GM19438 (cell line): Measurements from ENCODE around the gene SEPTIN2.
A peak's percentile ranks its signal among the peaks of the same experiment; 100 is the strongest.
"Not testable (repeated sequence)": the region's sequence is repeated elsewhere in the genome, so short reads cannot be mapped to it uniquely, and the experiment has no call there.

Experiments used
- ATAC-seq: cut with Tn5 transposase; IDR thresholded peaks from one replicate; pipeline ENCODE4 v1.9.1; 2021; ENCODE audit warnings: low read depth; ENCODE audit not compliant: unreplicated experiment

Gene SEPTIN2

GRCh38 chr2:241286348-241287090 lies 29.2 kb upstream of the SEPTIN2 start:
- ATAC-seq: no peak

- no peak for ATAC-seq
Measured at GRCh38 chr2:241288324-241288888, 27.3 kb upstream of the SEPTIN2 start.

- no peak for ATAC-seq
Measured at GRCh38 chr2:241289053-241289452, 26.7 kb upstream of the SEPTIN2 start.

- no peak for ATAC-seq
Measured at GRCh38 chr2:241289597-241289996, 26.1 kb upstream of the SEPTIN2 start.

GRCh38 chr2:241291153-241291552 lies 24.6 kb upstream of the SEPTIN2 start:
- no peak for ATAC-seq

- no peak for ATAC-seq
Measured at GRCh38 chr2:241291977-241292376, 23.7 kb upstream of the SEPTIN2 start.

- not testable (repeated sequence) for ATAC-seq
Measured at GRCh38 chr2:241293378-241293797, 22.3 kb upstream of the SEPTIN2 start.

GRCh38 chr2:241295326-241296095 lies 20.2 kb upstream of the SEPTIN2 start:
- no peak for ATAC-seq

- no peak for ATAC-seq
Measured at GRCh38 chr2:241296767-241297166, 19.0 kb upstream of the SEPTIN2 start.

- ATAC-seq: no peak
Measured at GRCh38 chr2:241298673-241299072, 17.1 kb upstream of the SEPTIN2 start.

- ATAC-seq: no peak
Measured at GRCh38 chr2:241300000-241300399, 15.7 kb upstream of the SEPTIN2 start.

- ATAC-seq: no peak
Measured at GRCh38 chr2:241302083-241302482, 13.6 kb upstream of the SEPTIN2 start.

- ATAC-seq: no peak
Measured at GRCh38 chr2:241302759-241303651, 12.7 kb upstream of the SEPTIN2 start.

- no peak for ATAC-seq
Measured at GRCh38 chr2:241304039-241304670, 11.6 kb upstream of the SEPTIN2 start.

GRCh38 chr2:241307055-241307454 lies 8.7 kb upstream of the SEPTIN2 start:
- no peak for ATAC-seq

- no peak for ATAC-seq
Measured at GRCh38 chr2:241308267-241308666, 7.5 kb upstream of the SEPTIN2 start.

- ATAC-seq: no peak
Measured at GRCh38 chr2:241308832-241309500, 6.8 kb upstream of the SEPTIN2 start.

- peak; percentile 49 for ATAC-seq
Measured at GRCh38 chr2:241309684-241310117, 6.0 kb upstream of the SEPTIN2 start.

- no peak for ATAC-seq
Measured at GRCh38 chr2:241310917-241311566, 4.7 kb upstream of the SEPTIN2 start.
